ENCODE results near the gene GPR161.
A peak's percentile ranks its signal among the peaks of the same experiment; 100 is the strongest.

GPR161 gene

DNA sequence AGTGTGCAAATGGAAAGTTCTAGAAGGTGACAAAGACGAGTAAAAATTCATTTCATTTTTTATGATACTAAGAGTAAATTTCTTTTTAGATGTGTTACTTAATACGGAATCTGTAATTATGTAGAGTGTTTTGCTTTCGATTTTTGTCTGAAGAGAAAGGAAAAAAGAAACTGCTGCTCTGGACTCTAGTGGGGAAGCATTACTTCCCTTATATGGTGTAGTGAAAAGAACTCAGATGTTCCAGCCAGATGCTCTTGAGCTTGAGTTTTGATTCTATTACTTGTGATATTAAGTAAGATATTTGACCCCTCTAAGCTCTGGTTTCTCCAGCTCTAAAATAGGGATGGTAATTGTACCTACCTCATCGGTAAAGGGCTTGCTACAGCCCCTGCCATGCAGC lies 12.2 kb upstream of the GPR161 start:
- no peak overlapping the region for H3K27ac ChIP-seq (ENCODE audit: low read depth in 2 of 2, low read length in 2 of 2)
- no peaks in the 10 kb centered on the region for H3K27me3 ChIP-seq (ENCODE audit: control insufficient read depth in 2 of 2, insufficient read depth in 2 of 2, low read length in 2 of 2)
- no peak overlapping the region for H3K9ac ChIP-seq (ENCODE audit: low read depth in 1 of 2, low read length in 2 of 2)

DNA sequence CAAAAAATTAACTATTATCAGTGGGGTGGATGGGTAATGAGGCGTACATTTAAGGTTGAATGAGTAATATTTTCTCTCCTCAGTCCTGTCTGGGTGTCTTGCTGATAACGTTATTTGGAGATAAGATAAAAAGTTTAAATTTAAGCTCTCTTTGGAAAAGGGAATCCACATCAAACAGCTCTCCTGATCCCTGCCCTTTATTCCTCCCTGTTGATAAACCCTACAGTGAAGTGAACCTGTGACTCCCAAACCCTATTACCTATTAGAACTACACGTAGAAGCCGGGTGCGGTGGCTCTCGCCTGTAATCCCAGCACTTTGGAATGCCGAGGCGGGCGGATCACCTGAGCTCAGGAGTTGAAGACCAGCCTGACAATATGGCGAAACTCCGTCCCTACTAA lies 9.9 kb upstream of the GPR161 start:
- Histone ChIP-seq H3K27me3 (ENCODE audit: control insufficient read depth in 2 of 2, insufficient read depth in 2 of 2, low read length in 2 of 2) (no peaks in the 10 kb centered on the region), H3K36me3 (ENCODE audit: control insufficient read depth in 2 of 2, insufficient read depth in 2 of 2, low read length in 2 of 2) (no peaks in the 10 kb centered on the region), H3K27ac (ENCODE audit: low read depth in 2 of 2, low read length in 2 of 2) (no peak overlapping the region), H3K9me3 (ENCODE audit: control insufficient read depth in 2 of 2, low read length in 2 of 2) (no peaks in the 10 kb centered on the region), H3K4me3 (ENCODE audit: low read length in 2 of 2) (no peak overlapping the region), H3K9ac (ENCODE audit: low read depth in 1 of 2, low read length in 2 of 2) (no peak overlapping the region), H3K4me1 (ENCODE audit: control insufficient read depth in 2 of 2, insufficient read depth in 2 of 2, low read length in 2 of 2) (peaks cover 2% of the 10 kb centered on the region in 2 donors)

More for the DNA sequence above, 12.2 kb upstream of the GPR161 start:
- no peaks in the 10 kb centered on the region for H3K9me3 ChIP-seq (ENCODE audit: control insufficient read depth in 2 of 2, low read length in 2 of 2)
- peaks cover 2% of the 10 kb centered on the region in 2 donors for H3K4me1 ChIP-seq (ENCODE audit: control insufficient read depth in 2 of 2, insufficient read depth in 2 of 2, low read length in 2 of 2)
- no peaks in the 10 kb centered on the region for H3K36me3 ChIP-seq (ENCODE audit: control insufficient read depth in 2 of 2, insufficient read depth in 2 of 2, low read length in 2 of 2)
- no peak overlapping the region for H3K4me3 ChIP-seq (ENCODE audit: low read length in 2 of 2)

DNA sequence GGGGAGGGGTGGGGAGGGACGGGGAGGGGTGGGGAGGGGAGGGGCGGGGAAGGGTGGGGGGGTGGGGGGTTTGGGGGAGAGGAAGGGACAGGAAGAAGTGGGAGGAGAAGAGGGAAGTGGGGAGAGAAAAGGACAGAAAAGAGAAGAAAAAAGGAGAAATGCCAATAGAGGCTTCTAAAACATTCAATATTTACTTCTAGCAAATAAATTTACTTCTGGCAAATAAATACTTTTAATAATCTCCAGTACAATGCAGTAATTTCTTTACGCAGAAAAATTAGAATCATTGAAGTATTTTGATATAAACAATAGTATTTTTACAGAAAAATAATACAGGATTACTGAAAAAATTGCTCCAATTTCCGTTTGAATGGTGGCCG lies 9.4 kb upstream of the GPR161 start:
- Histone ChIP-seq H3K4me1 (ENCODE audit: control insufficient read depth in 2 of 2, insufficient read depth in 2 of 2, low read length in 2 of 2) (peaks cover 2% of the 10 kb centered on the region in 2 donors), H3K27ac (ENCODE audit: low read depth in 2 of 2, low read length in 2 of 2) (no peak overlapping the region), H3K4me3 (ENCODE audit: low read length in 2 of 2) (no peak overlapping the region), H3K27me3 (ENCODE audit: control insufficient read depth in 2 of 2, insufficient read depth in 2 of 2, low read length in 2 of 2) (no peaks in the 10 kb centered on the region), H3K9ac (ENCODE audit: low read depth in 1 of 2, low read length in 2 of 2) (no peak overlapping the region), H3K9me3 (ENCODE audit: control insufficient read depth in 2 of 2, low read length in 2 of 2) (no peaks in the 10 kb centered on the region), H3K36me3 (ENCODE audit: control insufficient read depth in 2 of 2, insufficient read depth in 2 of 2, low read length in 2 of 2) (no peaks in the 10 kb centered on the region)

DNA sequence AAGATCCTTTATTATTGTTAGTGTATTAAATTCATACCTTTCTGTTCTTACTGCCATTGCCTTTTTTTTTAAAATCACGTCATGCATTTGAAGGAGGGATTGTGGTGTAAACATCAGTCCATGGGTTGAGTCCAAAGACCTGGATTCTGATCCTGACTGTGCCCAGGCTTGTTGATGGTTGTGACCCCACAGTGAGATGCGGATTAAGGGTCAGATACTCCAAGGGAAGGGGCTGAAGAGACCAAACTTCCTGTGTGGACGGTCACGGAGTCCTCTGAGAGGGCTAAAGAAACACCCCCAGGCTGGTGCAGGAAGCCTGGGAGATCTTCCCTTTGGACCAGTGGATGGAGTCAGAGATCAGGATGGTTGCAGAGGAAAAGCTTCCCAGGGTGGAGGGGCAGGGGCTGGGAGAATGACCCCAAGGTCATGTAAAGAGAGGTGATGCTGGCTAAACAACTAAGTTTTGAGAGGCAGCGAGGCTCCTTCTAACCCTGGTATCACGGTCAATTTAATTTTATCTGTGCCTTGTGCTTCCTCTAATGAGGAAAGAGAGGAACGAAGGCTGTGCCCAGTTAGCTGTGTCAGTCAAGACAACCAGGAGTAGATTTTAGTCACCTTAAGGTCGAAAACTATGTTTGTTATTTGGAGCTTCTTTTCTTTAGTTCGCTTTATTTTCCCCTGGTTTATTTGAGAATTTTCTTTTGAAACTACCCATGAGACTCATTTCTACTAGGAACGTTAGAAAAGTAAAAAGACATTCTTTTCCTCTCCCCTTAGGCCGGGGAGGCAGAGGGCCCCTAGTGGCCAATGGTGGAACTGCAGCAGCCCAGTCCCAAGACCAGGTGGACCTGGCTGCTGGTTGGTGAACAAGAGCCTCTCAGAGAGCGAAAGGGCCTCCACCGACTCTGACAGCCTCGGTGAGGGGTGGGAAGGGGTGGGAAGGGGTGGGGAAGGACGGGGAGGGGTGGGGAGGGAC lies 8.7 kb upstream of the GPR161 start:
- Histone ChIP-seq H3K27ac (ENCODE audit: low read depth in 2 of 2, low read length in 2 of 2) (no peak overlapping the region), H3K4me3 (ENCODE audit: low read length in 2 of 2) (no peak overlapping the region), H3K9me3 (ENCODE audit: control insufficient read depth in 2 of 2, low read length in 2 of 2) (no peaks in the 10 kb centered on the region), H3K27me3 (ENCODE audit: control insufficient read depth in 2 of 2, insufficient read depth in 2 of 2, low read length in 2 of 2) (no peaks in the 10 kb centered on the region), H3K36me3 (ENCODE audit: control insufficient read depth in 2 of 2, insufficient read depth in 2 of 2, low read length in 2 of 2) (no peaks in the 10 kb centered on the region), H3K4me1 (ENCODE audit: control insufficient read depth in 2 of 2, insufficient read depth in 2 of 2, low read length in 2 of 2) (peaks cover 2% of the 10 kb centered on the region in 2 donors), H3K9ac (ENCODE audit: low read depth in 1 of 2, low read length in 2 of 2) (no peak overlapping the region)

DNA sequence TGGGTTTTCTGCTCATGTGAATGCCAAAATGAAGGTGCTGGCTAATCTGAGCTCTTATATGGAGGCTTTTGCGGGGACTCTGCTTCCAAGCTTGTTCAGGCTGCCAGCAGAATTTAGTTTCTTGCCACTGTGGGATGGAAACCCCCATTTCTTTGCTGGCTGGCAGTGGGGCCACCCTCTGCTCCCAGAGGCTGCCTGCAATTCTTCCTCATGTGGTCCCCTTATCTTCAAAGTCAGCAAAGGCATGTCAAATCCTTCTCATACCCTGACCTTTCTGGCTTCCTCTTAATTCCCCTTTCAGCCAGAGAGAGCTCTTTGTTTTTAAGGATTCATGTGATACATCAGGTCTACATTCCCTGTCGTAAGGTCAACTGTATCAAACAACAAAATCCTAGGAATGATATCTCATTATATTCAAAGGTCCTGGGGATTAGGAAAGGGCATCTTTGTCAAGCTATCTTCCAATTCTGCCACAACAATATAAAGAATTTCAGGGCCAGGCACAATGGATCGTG lies 5.2 kb upstream of the GPR161 start:
- H3K27ac ChIP-seq (ENCODE audit: low read depth in 2 of 2, low read length in 2 of 2): no peak overlapping the region
- H3K4me3 ChIP-seq (ENCODE audit: low read length in 2 of 2): no peak overlapping the region
- no peak overlapping the region for H3K9ac ChIP-seq (ENCODE audit: low read depth in 1 of 2, low read length in 2 of 2)
- no peaks in the 10 kb centered on the region for H3K9me3 ChIP-seq (ENCODE audit: control insufficient read depth in 2 of 2, low read length in 2 of 2)
- H3K36me3 ChIP-seq (ENCODE audit: control insufficient read depth in 2 of 2, insufficient read depth in 2 of 2, low read length in 2 of 2): no peaks in the 10 kb centered on the region
- H3K27me3 ChIP-seq (ENCODE audit: control insufficient read depth in 2 of 2, insufficient read depth in 2 of 2, low read length in 2 of 2): no peaks in the 10 kb centered on the region
- peaks cover 2% of the 10 kb centered on the region in 2 donors for H3K4me1 ChIP-seq (ENCODE audit: control insufficient read depth in 2 of 2, insufficient read depth in 2 of 2, low read length in 2 of 2)

DNA sequence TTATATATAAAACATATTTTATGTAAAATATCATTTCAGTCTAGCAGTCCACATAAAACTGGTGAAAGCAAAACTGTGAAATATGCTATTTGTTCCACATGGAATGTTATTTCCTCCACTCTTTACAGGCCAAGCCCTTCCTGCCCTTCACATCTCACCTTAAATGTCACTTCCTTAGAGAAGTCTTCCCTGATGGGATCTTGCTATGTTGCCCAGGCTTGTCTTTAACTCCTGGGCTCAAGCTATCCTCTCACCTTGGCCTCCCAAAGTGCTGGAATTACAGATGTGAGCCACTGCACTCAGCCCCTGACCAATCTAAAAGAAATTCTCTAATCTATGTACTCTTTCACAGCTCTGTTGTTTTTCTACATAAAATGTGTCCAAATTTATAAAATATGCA lies 2.3 kb upstream of the GPR161 start:
- H3K36me3 ChIP-seq (ENCODE audit: control insufficient read depth in 2 of 2, insufficient read depth in 2 of 2, low read length in 2 of 2): no peaks in the 10 kb centered on the region
- H3K4me3 ChIP-seq (ENCODE audit: low read length in 2 of 2): no peak overlapping the region
- peaks cover 13 to 18% of the 10 kb centered on the region in 2 donors for H3K4me1 ChIP-seq (ENCODE audit: control insufficient read depth in 2 of 2, insufficient read depth in 2 of 2, low read length in 2 of 2)
- H3K27me3 ChIP-seq (ENCODE audit: control insufficient read depth in 2 of 2, insufficient read depth in 2 of 2, low read length in 2 of 2): peaks cover 0 to 3% of the 10 kb centered on the region in 2 donors
- no peak overlapping the region for H3K27ac ChIP-seq (ENCODE audit: low read depth in 2 of 2, low read length in 2 of 2)
- H3K9ac ChIP-seq (ENCODE audit: low read depth in 1 of 2, low read length in 2 of 2): no peak overlapping the region
- no peaks in the 10 kb centered on the region for H3K9me3 ChIP-seq (ENCODE audit: control insufficient read depth in 2 of 2, low read length in 2 of 2)

DNA sequence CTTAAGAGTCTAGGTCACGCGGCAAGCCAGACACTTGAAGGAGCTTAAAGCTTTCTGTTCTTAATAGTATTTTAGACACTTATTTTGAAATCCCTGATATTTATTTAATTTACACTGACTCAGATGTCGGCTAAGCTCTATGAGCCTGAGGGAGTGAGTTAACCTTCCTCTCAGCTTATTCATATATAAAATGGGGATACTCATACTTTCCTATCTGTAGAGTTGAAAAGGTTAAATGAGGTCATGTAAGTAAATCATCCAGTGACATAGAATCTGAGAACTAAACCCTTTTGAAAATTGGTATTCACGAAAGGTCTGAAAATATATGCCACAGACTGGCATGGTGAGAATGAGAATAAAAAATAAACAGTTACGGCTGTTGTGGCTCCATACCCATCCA lies 1.4 kb upstream of the GPR161 start:
- Histone ChIP-seq H3K9me3 (ENCODE audit: control insufficient read depth in 2 of 2, low read length in 2 of 2) (no peaks in the 10 kb centered on the region), H3K4me1 (ENCODE audit: control insufficient read depth in 2 of 2, insufficient read depth in 2 of 2, low read length in 2 of 2) (peaks cover 13 to 23% of the 10 kb centered on the region in 2 donors), H3K27ac (ENCODE audit: low read depth in 2 of 2, low read length in 2 of 2) (no peak overlapping the region), H3K9ac (ENCODE audit: low read depth in 1 of 2, low read length in 2 of 2) (no peak overlapping the region), H3K27me3 (ENCODE audit: control insufficient read depth in 2 of 2, insufficient read depth in 2 of 2, low read length in 2 of 2) (peaks cover 0 to 3% of the 10 kb centered on the region in 2 donors), H3K4me3 (ENCODE audit: low read length in 2 of 2) (no peak overlapping the region), H3K36me3 (ENCODE audit: control insufficient read depth in 2 of 2, insufficient read depth in 2 of 2, low read length in 2 of 2) (no peaks in the 10 kb centered on the region)

DNA sequence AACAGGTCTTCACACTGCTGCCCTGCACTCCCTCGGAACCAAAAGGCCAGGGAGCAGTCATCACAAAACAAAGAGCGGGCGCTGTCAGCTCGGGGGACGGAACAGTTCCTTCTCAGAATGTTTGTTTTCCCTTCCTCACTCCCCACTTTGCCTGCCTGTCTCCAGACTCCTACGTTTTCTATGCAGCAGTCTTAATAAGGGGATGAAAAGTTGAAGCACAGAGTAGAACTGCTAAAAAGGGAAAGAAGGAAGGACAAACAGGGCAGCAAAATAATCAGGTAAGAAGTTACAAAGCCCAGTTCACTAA lies 738 bp upstream of the GPR161 start:
- peak overlapping the region; percentile 71 to 77 for H3K4me3 ChIP-seq (ENCODE audit: low read length in 2 of 2)
- H3K9me3 ChIP-seq (ENCODE audit: control insufficient read depth in 2 of 2, low read length in 2 of 2): no peaks in the 10 kb centered on the region
- peaks cover 0 to 3% of the 10 kb centered on the region in 2 donors for H3K27me3 ChIP-seq (ENCODE audit: control insufficient read depth in 2 of 2, insufficient read depth in 2 of 2, low read length in 2 of 2)
- peaks cover 13 to 23% of the 10 kb centered on the region in 2 donors for H3K4me1 ChIP-seq (ENCODE audit: control insufficient read depth in 2 of 2, insufficient read depth in 2 of 2, low read length in 2 of 2)
- no peaks in the 10 kb centered on the region for H3K36me3 ChIP-seq (ENCODE audit: control insufficient read depth in 2 of 2, insufficient read depth in 2 of 2, low read length in 2 of 2)
- peak overlapping the region in 1 of 2 donors; percentile 74 for H3K9ac ChIP-seq (ENCODE audit: low read depth in 1 of 2, low read length in 2 of 2)
- H3K27ac ChIP-seq (ENCODE audit: low read depth in 2 of 2, low read length in 2 of 2): peak overlapping the region; percentile 71 to 75

DNA sequence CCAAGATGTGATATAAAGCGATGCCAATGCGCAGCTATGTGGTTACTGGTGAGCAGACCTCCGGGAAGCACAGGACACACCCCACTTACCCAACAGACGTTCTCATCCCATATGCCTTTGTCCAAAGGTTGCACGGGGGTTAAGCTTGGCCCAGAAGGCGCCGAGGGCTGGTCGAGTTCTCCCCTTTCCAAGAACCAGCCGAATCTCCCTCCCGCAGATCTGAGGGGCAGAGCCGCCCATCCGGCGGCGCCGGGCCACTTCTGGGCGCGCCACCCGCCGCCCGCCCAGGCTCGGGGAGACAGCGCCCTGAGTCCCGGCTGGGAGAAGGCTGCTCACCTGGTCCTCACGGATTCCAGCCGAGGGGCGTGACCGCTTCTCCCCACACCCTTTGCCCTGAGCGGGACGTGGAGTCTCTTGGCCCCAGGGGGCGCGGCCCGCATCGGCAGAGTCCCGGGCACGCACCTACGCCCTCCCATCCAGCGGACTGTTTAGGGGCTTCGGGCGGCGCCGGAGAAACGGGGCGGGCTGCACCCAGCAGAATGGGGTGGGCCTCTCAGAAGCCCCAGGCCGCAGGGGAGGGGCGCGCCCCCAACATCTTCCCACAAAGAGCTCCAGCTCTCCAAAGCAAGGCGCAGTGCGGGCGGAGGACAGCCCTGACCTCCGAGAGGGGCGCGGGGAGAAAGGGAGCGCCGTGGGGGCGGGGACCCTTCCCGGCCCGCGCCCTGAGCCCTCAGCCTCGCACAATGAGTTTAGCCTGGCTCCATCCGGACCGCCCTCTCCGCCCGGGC lies 615 bp downstream of the GPR161 start:
- peak overlapping the region; percentile 74 to 78 for H3K4me3 ChIP-seq (ENCODE audit: low read length in 2 of 2)
- no peaks in the 10 kb centered on the region for H3K36me3 ChIP-seq (ENCODE audit: control insufficient read depth in 2 of 2, insufficient read depth in 2 of 2, low read length in 2 of 2)
- peaks cover 13 to 23% of the 10 kb centered on the region in 2 donors for H3K4me1 ChIP-seq (ENCODE audit: control insufficient read depth in 2 of 2, insufficient read depth in 2 of 2, low read length in 2 of 2)
- H3K9ac ChIP-seq (ENCODE audit: low read depth in 1 of 2, low read length in 2 of 2): peak overlapping the region in 1 of 2 donors; percentile 69
- peaks cover 0 to 3% of the 10 kb centered on the region in 2 donors for H3K27me3 ChIP-seq (ENCODE audit: control insufficient read depth in 2 of 2, insufficient read depth in 2 of 2, low read length in 2 of 2)
- H3K27ac ChIP-seq (ENCODE audit: low read depth in 2 of 2, low read length in 2 of 2): peak overlapping the region; percentile 32 to 61
- H3K9me3 ChIP-seq (ENCODE audit: control insufficient read depth in 2 of 2, low read length in 2 of 2): no peaks in the 10 kb centered on the region

All from mucosa of rectum (tissue), 2 donors.